Measurements from ENCODE around the gene HNRNPDL. TPM values are rescaled to one million over a fixed set of nuclear protein-coding genes. Genes with fewer than 3 reads are reported as not detected.

The HNRNPDL gene
- total RNA-seq, 1 donor from 2014 or later, result 486 TPM

DNA sequence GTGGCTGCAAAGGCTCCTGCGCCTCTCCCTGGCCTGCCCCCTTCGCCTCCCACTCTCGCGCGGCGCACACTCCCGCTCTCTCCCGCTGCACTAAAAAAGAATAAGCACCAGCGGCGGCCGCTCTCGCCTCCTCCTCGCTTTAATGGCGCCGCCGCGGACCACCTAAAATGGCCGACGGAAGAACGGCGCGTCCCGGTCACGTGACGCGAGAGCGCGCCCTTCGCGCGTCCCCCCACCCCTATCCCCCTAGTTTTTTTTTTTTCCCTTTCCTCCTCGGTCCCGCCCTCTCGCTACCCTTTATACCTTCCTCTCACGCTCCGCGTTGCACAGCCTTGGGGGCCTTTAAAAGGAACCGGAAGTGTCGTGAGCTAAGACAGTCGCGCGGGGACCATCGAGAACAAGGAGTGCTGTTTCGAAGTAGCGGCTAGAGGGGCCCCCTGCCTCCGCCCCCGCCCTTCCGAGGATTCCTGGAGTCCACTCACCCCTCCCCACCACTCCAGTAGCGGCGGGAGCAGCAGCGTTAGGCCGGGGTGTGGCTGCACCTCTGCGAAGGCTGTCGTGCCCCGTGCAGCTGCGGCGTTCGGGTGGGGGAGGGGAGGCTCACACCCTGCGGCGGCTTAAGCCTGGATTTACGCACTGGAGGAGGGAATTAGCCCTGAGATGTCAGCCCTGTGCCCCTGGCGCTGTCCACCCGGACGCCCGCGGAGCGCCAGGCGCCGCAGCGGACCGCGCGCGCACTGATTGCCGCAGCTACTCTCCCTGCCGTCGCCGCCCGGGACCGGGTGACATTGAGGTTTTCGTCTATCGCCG is 56.2 kb downstream of the HNRNPDL start, which contains the start of gene HNRNPD:
Gene HNRNPD, minus strand, starts transcription at position 176 of the 810 bp plus-strand sequence. CDS start 313 bp downstream, outside the sequence.
- Mint-ChIP-seq H3K27me3 (ENCODE audit: low read depth) (no peaks in the 10 kb centered on the region), H3K36me3 (ENCODE audit: low read depth) (peaks cover 63% of the 10 kb centered on the region), H3K27ac (peak within 1 kb of the TSS; percentile 96), H3K4me3 (ENCODE audit: low read depth) (peak within 1 kb of the TSS; percentile 95), H3K9me3 (no peaks in the 10 kb centered on the region), H3K4me1 (ENCODE audit: low read depth) (peaks cover 25% of the 10 kb centered on the region)
- DNase-seq (ENCODE audit: low spot score), result peak; percentile 94
- intact Hi-C loops (cut with micrococcal nuclease), result loop anchor here (1.0 to 5.0 kb wide), 8 partner anchors 13 to 1083 kb away; partner anchors contain the start of genes ENOPH1, HELQ, HNRNPDL and MRPS18C

DNA sequence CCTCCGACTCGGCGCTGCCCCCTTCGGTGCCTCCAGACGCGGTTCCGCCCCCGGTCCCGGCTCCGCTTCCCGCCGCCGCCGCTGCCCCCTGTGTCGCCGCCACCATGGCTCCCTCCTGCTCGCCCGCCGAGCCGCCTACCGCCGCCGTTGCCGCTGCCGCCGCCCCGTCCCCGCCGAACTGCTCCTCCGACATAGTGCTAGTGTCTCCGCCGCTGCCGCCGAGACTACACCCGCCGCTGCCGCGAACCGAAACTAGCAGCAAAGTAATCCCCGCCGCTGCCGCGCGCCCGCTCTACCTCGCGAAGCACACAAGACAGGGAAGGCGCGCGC is 56.8 kb downstream of the HNRNPDL start:
- intact Hi-C loops (cut with micrococcal nuclease), result loop anchor here (5.0 kb wide), 1 partner anchor 1084 kb away; the partner anchor contains the start of genes HELQ and MRPS18C
- Mint-ChIP-seq H3K27me3 (ENCODE audit: low read depth) (no peaks in the 10 kb centered on the region), H3K27ac (peak overlapping the region; percentile 96), H3K4me3 (ENCODE audit: low read depth) (peak overlapping the region; percentile 95), H3K36me3 (ENCODE audit: low read depth) (peaks cover 66% of the 10 kb centered on the region), H3K9me3 (no peaks in the 10 kb centered on the region), H3K4me1 (ENCODE audit: low read depth) (peaks cover 30% of the 10 kb centered on the region)
- no peak for DNase-seq (ENCODE audit: low spot score)

Other genes starting within 250 kb of the HNRNPDL start
- 461 and 489 TPM in 2 replicates for gene HNRNPD, start 56.5 kb downstream of the HNRNPDL start, total RNA-seq
- gene ENOPH1, start 128 bp upstream of the HNRNPDL start, total RNA-seq, result 64.5 and 65.9 TPM in 2 replicates
- not detected in 2 replicates for gene TMEM150C, start 131.5 kb upstream of the HNRNPDL start, total RNA-seq

Measured in activated T-helper 2 cell treated with anti-CD3 and anti-CD28 coated beads, Interferon-gamma antibody, Interleukin-2, Interleukin-4, amounts not matched to agents 10 μg/mL and 5 μg/mL and 100 μg/mL, durations not matched to agents 14 hours and 24 hours and 36 hours (primary cell).